Measurements from ENCODE around the gene MEG3. TPM values are rescaled to one million over a fixed set of nuclear protein-coding genes. Genes with fewer than 3 reads are reported as not detected.

Gene MEG3
- 40.3 to 62.0 TPM (median 50.5 TPM) in 5 replicates for total RNA-seq (2022; extraction: Qiagen RNA extraction; ENCODE audit: low read depth)

GRCh38 chr14:100825713-100826331 lies at the start of gene MEG3:
MEG3 (plus strand) TSS chr14:100826118.

GRCh38 chr14:100903672-100904185 lies 77.8 kb downstream of the MEG3 start, which contains the start of gene RTL1:
RTL1 (minus strand) TSS chr14:100903722; CDS start chr14:100884788, 18,934 bp downstream.

Other genes with a start within 250 kb of the MEG3 start
- 5.4 to 8.0 TPM (median 7.1 TPM) in 5 replicates for gene BEGAIN, start 238.7 kb upstream of the MEG3 start, total RNA-seq (2022; extraction: Qiagen RNA extraction; ENCODE audit: low read depth)
- gene DLK1, start 99.2 kb upstream of the MEG3 start, total RNA-seq (2022; extraction: Qiagen RNA extraction; ENCODE audit: low read depth): 0.19 to 0.50 TPM (median 0.27 TPM) in 5 replicates
- 0.19 to 0.30 TPM (median 0.24 TPM) in 5 replicates for gene RTL1, start 77.6 kb downstream of the MEG3 start, total RNA-seq (2022; extraction: Qiagen RNA extraction; ENCODE audit: low read depth)